Panc1 (cell line): ENCODE data around the gene NCOA5.
"Not testable (repeated sequence)": the region's sequence is repeated elsewhere in the genome, so short reads cannot be mapped to it uniquely, and the experiment has no call there.

Source experiments
- POLR2AphosphoS5 ChIP-seq: IDR thresholded peaks from 2 replicates; pipeline ENCODE4 v1.6.1; 2012; ENCODE audit warnings: mild to moderate bottlenecking, low read depth, low read length, moderate library complexity
- REST ChIP-seq, 2 experiments: IDR thresholded peaks; 2 replicates each; pipeline ENCODE4 v1.6.1; 2011 to 2012; ENCODE audit warnings: low read depth in 2 of 2, control low read depth in 1 of 2, low read length in 1 of 2, mild to moderate bottlenecking in 1 of 2, moderate library complexity in 1 of 2; ENCODE audit not compliant: insufficient read depth in 1 of 2
- TF ChIP-seq, protein P1 (sequence below): fragments of 450-650 bp; IDR thresholded peaks from 2 replicates; pipeline ENCODE4 v1.5.1; 2017; ENCODE audit warnings: mild to moderate bottlenecking

GRCh38 chr20:46100444-46100843, 10.7 kb upstream of the NCOA5 start:
- TF ChIP-seq, protein P1, sequence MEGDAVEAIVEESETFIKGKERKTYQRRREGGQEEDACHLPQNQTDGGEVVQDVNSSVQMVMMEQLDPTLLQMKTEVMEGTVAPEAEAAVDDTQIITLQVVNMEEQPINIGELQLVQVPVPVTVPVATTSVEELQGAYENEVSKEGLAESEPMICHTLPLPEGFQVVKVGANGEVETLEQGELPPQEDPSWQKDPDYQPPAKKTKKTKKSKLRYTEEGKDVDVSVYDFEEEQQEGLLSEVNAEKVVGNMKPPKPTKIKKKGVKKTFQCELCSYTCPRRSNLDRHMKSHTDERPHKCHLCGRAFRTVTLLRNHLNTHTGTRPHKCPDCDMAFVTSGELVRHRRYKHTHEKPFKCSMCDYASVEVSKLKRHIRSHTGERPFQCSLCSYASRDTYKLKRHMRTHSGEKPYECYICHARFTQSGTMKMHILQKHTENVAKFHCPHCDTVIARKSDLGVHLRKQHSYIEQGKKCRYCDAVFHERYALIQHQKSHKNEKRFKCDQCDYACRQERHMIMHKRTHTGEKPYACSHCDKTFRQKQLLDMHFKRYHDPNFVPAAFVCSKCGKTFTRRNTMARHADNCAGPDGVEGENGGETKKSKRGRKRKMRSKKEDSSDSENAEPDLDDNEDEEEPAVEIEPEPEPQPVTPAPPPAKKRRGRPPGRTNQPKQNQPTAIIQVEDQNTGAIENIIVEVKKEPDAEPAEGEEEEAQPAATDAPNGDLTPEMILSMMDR: not testable (repeated sequence)
- TF ChIP-seq REST (IDR thresholded peaks at IDR 0.05; ENCODE audit: insufficient read depth in 1 of 2, low read depth in 2 of 2, low read length in 1 of 2); POLR2AphosphoS5: not testable (repeated sequence)
